Dedifferentiated amniotic fluid mesenchymal stem cell (primary cell): Measurements from ENCODE around the gene OMG.
"Not testable (repeated sequence)": the region's sequence is repeated elsewhere in the genome, so short reads cannot be mapped to it uniquely, and the experiment has no call there.

Experiments used
- DNase-seq: peaks from one replicate; pipeline ENCODE4 v3.0.0-alpha.2; 2016; ENCODE audit errors: extremely low spot score

Gene OMG, protein sequence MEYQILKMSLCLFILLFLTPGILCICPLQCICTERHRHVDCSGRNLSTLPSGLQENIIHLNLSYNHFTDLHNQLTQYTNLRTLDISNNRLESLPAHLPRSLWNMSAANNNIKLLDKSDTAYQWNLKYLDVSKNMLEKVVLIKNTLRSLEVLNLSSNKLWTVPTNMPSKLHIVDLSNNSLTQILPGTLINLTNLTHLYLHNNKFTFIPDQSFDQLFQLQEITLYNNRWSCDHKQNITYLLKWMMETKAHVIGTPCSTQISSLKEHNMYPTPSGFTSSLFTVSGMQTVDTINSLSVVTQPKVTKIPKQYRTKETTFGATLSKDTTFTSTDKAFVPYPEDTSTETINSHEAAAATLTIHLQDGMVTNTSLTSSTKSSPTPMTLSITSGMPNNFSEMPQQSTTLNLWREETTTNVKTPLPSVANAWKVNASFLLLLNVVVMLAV

GRCh38 chr17:31297090-31297489, at the start of gene OMG:
OMG (minus strand) TSS chr17:31297239; CDS start chr17:31296331, 908 bp downstream.
- no peak for DNase-seq

GRCh38 chr17:31345191-31345747, 48.2 kb upstream of the OMG start:
- not testable (repeated sequence) for DNase-seq

DNA sequence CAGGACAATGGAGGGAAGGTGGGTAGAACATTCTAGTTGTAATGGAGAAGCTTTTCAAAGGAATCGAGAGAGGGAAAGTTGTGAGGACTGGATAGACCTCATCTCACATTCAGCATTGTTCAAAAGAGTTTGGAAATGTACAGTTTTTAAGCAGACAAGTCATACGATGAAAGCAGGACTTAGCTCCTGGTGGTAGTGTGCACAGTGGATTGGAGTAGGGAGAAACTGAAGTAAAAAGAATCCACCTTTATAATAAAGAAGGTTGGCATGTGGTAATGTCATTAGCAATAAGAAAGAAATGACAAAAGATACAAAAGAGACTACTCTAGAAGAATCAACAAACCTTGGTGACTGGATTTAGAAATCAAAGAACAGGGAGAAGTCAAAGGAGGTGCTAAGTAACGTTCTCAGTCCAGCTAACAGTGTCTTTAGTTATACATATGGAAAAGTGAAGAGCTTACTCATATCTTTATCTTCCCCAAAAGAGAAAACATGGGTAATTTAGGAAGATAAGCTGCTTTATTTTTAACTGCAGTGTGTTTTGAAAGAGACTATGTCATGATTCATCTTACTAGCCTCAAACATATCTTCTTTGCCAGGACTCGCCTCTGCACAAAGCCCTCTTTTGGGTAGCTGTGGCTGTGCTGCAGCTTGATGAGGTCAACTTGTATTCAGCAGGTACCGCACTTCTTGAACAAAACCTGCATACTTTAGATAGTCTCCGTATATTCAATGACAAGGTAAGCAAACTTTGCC, 43.0 kb upstream of the OMG start:
- DNase-seq = peak; percentile 52

GRCh38 chr17:31329221-31329620, 32.2 kb upstream of the OMG start:
- DNase-seq = no peak

GRCh38 chr17:31328160-31328535, 31.1 kb upstream of the OMG start:
- no peak for DNase-seq

GRCh38 chr17:31327534-31328159, 30.6 kb upstream of the OMG start:
- peak; percentile 43 for DNase-seq

DNA sequence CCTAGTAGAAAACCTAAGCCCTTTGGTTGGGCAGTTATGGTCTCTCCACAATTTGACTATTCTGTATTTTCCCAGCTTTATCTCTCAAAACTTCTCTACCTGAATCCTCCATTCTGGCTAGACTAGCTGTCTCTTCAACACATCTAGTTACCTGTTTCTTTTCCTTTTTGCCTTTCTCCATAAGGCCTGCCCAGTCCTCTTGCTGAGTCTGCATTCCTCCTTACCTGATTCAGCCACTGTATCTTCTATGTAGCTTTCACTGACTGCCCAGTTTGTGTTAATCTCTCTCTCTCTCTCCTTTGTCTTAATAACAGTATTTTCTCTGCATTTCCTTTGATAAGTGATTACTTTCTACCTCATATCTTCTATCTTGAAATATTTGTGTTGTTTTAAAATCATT, 26.5 kb upstream of the OMG start:
- no peak for DNase-seq

DNA sequence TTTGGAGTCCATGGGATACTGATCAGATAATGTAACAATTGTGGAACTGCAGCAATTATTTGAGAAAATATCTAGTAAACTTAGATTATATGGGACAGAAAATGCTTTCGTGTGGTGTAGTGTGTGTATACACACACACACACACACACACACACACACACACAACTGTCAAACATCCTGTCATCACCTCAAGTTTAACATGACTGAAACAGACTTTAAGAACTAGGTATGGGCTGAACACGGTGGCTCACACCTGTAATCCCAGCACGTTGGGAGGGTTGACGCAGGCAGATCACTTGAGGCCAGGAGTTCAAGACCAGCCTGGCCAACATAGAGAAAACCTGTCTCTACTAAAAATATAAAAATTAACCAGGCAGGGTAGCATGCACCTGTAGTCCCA, 24.9 kb upstream of the OMG start:
- DNase-seq = no peak

- DNase-seq = peak; percentile 56
Measured at GRCh38 chr17:31321481-31321880, 24.4 kb upstream of the OMG start, which contains the start of gene EVI2A. EVI2A (minus strand) TSS chr17:31321622; CDS start chr17:31319013, 2,609 bp downstream.

DNA sequence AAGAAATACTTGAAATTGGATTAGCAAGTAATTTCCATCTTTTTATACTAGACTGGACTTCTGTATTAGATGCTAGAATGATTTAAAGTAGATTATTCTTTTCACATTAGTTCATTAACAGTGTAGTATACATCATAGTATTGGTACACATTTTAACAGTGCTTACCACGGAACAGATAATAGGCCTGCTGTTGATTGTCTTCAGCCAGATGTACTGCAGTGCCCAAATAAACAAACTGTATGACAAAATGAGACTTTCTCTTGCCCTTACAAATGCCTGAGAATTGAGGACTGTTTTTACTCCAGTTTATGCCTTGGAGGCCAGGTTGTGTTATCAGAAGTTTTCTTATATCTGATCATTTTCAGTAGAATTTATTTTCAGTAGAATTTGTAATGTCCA, 23.8 kb upstream of the OMG start:
- DNase-seq = no peak

DNA sequence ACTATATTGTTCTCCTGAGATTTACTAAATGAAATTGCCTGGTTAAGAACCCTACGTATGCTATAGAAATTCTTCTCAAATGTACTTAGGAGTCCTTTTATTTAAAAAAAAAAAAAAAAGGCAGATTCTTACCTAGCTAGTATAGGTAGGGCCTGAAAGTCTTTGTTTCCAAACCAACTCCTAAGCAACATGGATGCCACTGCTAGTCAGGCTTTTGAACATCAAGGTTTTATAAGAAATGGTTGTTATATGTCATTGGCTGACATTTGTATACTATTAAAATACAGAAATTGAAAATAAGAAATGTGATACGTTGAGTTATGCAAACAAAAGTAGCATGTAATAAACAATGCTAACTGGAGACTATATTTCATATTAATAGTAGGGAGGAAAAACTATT, 23.2 kb upstream of the OMG start:
- DNase-seq = no peak

GRCh38 chr17:31318851-31319661, 22.0 kb upstream of the OMG start:
- DNase-seq = no peak

DNA sequence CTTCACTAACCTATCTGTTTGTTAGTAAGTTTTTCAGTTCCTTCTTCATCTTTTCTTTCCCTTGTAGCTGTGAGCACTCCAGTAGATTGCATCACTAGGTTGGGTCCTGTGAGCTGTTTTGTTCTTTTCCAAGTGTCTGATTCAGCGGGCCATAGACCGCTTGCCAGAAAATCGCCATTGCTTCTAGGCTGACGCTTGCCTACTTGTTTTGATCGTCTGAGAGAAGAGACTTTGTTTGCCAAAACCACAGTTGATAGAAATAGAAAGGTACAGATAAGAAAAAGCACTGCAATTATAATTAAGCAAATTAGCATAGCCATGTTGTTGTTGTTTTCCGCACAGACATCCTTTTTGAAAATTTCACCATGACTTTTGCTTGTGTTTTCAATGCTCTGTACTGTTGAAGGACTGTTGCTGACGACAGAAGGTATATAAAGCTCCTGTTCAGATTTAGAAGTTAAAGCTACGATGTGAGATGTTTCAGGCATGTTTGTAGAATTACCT, 21.3 kb upstream of the OMG start:
- DNase-seq = no peak

DNA sequence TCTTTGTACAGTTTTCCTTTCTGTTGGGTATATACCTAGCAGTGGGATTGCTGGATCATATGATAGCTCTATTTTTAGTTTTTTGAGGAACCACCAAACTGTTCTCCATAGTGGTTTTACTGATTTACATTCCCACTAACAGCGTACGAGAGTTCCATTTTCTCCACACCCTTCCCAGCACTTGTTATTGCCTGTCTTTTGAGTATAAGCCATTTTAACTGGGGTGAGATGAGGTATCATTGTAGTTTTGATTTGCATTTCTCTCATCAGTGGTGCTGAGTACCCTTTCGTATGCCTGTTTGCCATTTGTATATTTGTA, 17.7 kb upstream of the OMG start:
- no peak for DNase-seq

- no peak for DNase-seq
Measured at GRCh38 chr17:31313982-31314781, 17.1 kb upstream of the OMG start, which contains the start of gene EVI2B. EVI2B (minus strand) TSS chr17:31314054; CDS start chr17:31305609, 8,445 bp downstream.

GRCh38 chr17:31312223-31312622, 15.2 kb upstream of the OMG start:
- not testable (repeated sequence) for DNase-seq

DNA sequence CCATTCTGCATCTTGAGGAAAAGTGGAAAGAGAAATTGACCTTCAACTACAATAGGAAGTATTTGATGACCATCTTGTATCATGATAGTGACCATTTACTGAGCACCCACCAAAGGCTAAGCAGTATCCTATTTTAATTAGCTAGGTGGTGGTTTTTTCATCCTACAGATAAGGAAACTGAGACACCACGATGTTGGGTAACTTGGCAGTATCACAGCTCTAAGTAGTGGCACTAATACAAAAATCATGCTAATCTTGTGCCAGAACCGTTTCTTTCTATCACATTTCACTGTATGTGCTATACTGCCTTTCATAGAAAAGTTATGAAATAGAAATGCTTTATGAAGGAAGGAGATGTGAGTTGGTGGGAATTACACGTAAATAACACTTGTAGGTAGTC, 14.5 kb upstream of the OMG start:
- DNase-seq = no peak

GRCh38 chr17:31310886-31311285, 13.8 kb upstream of the OMG start:
- DNase-seq = no peak

GRCh38 chr17:31310260-31310659, 13.2 kb upstream of the OMG start:
- DNase-seq = no peak

DNA sequence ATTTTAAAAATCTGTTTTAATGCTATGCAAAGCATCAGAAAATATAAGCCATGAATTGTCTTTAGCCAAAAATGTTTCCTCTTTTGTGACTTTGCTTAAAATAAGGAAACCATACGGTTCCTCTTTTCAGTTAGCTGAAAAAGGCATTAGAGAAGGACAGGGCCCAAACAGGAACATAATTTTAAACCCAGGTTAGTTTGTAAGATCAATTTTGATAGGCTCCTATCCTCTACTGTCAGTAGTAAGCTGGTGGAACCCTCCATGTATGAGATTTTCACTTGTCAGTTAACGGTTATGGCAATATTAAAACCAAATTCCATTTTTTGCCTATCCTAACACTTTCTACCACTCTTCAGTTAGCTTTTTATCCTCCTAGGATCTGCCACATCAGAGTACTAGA, 12.5 kb upstream of the OMG start:
- no peak for DNase-seq
